Measurements from ENCODE around the gene PIMREG.

The PIMREG gene

DNA sequence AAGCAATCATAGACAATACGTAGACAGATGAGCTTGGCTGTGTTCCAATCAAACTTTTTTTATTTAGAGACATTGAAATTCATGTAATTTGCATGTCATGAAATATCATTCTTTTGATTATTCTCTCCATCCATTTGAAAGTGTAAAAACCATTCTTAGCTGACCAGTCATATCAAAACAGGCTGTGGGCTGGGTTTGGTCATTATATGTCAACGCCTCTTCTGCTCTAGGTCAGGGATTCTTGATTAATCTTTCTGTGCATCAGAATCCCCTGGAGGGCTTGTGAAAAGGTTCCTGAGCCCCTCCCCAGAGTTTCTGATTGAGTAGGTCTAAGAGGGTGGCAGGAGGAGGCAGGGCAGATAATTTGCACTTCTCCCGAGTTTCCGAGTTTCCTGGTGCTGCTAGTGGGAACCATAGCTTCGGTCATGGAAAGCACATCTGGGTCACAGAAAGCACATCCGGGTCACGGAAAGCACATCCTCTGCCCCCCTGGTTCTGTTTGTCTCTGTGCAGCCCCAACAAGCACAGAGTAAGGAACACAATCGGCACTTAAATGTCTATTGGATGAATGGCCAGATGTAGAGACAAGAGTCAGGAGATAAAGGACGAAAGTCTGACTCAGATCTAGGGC is 16.4 kb downstream of the PIMREG start:
- Histone ChIP-seq H3K36me3 (ENCODE audit: control insufficient read depth, insufficient read depth, low read length) (no peaks in the 10 kb centered on the region), H3K4me3 (ENCODE audit: insufficient read depth, low read depth, low read length, poor library complexity, severe bottlenecking) (no peak overlapping the region), H3K27ac (ENCODE audit: insufficient read depth, low read length, poor library complexity, severe bottlenecking) (no peak overlapping the region), H3K9me3 (ENCODE audit: control insufficient read depth, low read length) (no peaks in the 10 kb centered on the region), H3K4me1 (ENCODE audit: control insufficient read depth, insufficient read depth, low read length, poor library complexity, severe bottlenecking) (no peaks in the 10 kb centered on the region), H3K27me3 (replicated peaks; ENCODE audit: control insufficient read depth, insufficient read depth, low read length, poor library complexity, severe bottlenecking) (no peaks in the 10 kb centered on the region)
- DNase-seq = no peak

DNA sequence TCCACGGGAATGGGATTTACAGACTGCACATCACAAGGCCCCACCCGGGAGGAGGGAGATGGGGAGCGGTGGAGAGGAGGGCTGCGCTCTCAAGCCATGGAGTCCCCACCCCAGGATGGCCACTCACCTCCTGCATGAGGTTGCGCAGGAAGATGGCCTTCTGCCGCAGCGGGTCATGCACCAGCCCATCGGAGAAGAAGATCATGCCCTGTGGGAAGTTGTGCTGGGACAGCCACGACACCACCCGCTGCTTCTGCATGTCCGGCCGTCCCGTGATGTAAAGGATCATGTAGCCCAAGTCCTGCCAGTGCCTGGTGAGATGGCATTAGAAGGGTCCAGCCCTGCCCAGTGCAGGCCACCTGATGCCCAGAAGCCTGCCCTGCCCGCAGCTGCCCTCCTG is 17.0 kb downstream of the PIMREG start:
- no peak for DNase-seq
- no peaks in the 10 kb centered on the region for H3K27me3 ChIP-seq (replicated peaks; ENCODE audit: control insufficient read depth, insufficient read depth, low read length, poor library complexity, severe bottlenecking)
- no peaks in the 10 kb centered on the region for H3K9me3 ChIP-seq (ENCODE audit: control insufficient read depth, low read length)
- H3K36me3 ChIP-seq (ENCODE audit: control insufficient read depth, insufficient read depth, low read length) = no peaks in the 10 kb centered on the region
- no peak overlapping the region for H3K27ac ChIP-seq (ENCODE audit: insufficient read depth, low read length, poor library complexity, severe bottlenecking)
- H3K4me3 ChIP-seq (ENCODE audit: insufficient read depth, low read depth, low read length, poor library complexity, severe bottlenecking) = no peak overlapping the region
- no peaks in the 10 kb centered on the region for H3K4me1 ChIP-seq (ENCODE audit: control insufficient read depth, insufficient read depth, low read length, poor library complexity, severe bottlenecking)

DNA sequence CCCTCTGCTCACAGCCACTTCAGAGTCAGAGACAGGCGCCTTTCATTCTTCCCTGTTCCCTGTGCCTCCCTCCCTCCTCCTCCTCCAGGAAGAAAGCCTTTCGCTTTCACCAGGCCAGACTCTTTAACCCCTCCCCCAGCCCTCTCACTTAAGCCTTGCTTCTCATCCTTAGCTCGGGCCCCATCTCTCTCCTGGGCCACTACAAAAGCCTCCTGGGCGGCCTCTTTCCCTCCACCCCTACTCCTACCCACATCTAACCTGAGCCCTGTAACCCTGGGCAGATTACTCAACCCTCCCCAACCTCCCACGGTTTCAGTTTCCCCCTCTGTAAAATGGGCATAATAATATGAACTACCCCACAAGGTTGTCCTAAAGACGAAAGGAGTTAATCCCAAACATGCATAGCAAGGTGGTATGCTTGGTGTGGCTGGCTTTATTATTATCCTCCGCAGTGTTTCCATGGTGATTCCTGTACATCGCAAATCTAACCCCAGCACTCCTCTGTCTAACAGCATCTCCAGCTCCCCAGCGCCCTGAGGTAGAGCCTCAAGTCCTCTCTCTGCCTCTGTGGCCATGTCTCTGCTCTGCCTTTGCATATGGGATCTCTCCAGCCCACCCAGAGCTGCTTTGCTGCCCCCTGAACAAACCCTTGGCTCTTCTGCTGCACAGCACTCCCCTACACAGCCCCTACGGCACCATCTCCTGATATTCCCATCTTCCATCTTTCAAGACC is 17.7 kb downstream of the PIMREG start:
- no peak overlapping the region for H3K27ac ChIP-seq (ENCODE audit: insufficient read depth, low read length, poor library complexity, severe bottlenecking)
- H3K9me3 ChIP-seq (ENCODE audit: control insufficient read depth, low read length) = no peaks in the 10 kb centered on the region
- no peak overlapping the region for H3K4me3 ChIP-seq (ENCODE audit: insufficient read depth, low read depth, low read length, poor library complexity, severe bottlenecking)
- DNase-seq = no peak
- no peaks in the 10 kb centered on the region for H3K36me3 ChIP-seq (ENCODE audit: control insufficient read depth, insufficient read depth, low read length)
- no peaks in the 10 kb centered on the region for H3K4me1 ChIP-seq (ENCODE audit: control insufficient read depth, insufficient read depth, low read length, poor library complexity, severe bottlenecking)
- no peaks in the 10 kb centered on the region for H3K27me3 ChIP-seq (replicated peaks; ENCODE audit: control insufficient read depth, insufficient read depth, low read length, poor library complexity, severe bottlenecking)

DNA sequence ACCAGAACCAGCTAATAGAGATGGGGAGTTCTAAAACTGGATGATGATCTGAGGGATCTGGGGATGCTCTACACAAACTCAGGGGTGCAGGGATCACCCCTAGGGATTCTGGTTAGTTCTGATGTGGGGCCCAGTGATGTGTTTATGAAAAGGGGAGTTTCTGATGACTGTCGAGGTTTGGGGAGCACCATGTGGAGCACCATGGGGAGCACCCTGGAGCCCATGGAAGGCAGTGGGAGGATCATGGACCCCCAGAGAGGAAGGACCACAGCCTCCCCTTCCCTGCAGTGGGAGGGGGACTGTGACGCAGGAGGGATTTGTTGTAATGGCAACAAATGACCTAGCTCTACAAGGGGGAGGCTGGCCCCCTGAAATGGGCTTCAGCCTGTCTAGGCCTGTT is 18.4 kb downstream of the PIMREG start:
- Histone ChIP-seq H3K27ac (ENCODE audit: insufficient read depth, low read length, poor library complexity, severe bottlenecking) (no peak overlapping the region), H3K4me1 (ENCODE audit: control insufficient read depth, insufficient read depth, low read length, poor library complexity, severe bottlenecking) (no peaks in the 10 kb centered on the region), H3K36me3 (ENCODE audit: control insufficient read depth, insufficient read depth, low read length) (no peaks in the 10 kb centered on the region), H3K4me3 (ENCODE audit: insufficient read depth, low read depth, low read length, poor library complexity, severe bottlenecking) (no peak overlapping the region), H3K9me3 (ENCODE audit: control insufficient read depth, low read length) (no peaks in the 10 kb centered on the region), H3K27me3 (replicated peaks; ENCODE audit: control insufficient read depth, insufficient read depth, low read length, poor library complexity, severe bottlenecking) (no peaks in the 10 kb centered on the region)
- no peak for DNase-seq

DNA sequence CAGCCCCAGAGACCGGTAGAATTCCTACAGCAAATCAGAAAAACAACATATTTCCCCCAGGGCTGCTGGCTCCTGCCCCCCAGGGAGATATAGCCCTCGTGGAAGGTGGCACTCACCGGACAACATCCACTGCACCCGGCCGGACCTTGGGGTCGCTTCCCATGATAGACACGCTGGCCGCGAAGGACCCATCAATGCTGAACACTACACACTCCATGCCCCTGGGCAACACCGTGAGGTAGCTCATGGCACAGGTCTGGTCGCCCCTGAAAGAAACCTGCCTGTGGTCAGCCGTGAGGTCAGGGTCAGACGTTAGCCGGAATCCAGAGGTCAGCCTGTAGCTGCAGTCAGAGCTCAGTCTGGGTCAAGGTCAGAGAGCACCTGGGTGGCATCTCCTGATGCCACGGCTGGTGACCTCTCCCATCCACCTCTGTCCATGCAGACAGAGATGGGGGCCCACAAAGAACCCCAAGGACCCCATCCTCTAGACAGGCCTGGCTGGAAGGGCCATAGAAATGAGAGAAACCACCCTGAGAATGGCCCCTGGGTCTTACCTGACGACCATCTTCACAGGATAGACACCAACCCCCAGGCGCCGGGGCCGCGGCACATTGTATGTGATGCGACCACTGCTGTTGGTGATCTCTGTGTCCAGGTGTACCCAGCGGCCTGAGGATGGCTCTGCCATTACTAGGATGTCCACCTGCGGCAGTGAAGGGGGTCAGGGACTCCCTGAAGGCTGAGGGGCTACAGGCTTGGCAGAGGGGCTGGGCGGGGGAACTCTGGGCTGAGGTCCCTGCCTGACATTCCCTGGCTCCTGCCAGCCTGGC is 19.6 kb downstream of the PIMREG start:
- H3K4me3 ChIP-seq (ENCODE audit: insufficient read depth, low read depth, low read length, poor library complexity, severe bottlenecking) = no peak overlapping the region
- H3K27me3 ChIP-seq (replicated peaks; ENCODE audit: control insufficient read depth, insufficient read depth, low read length, poor library complexity, severe bottlenecking) = no peaks in the 10 kb centered on the region
- H3K9me3 ChIP-seq (ENCODE audit: control insufficient read depth, low read length) = no peaks in the 10 kb centered on the region
- no peaks in the 10 kb centered on the region for H3K36me3 ChIP-seq (ENCODE audit: control insufficient read depth, insufficient read depth, low read length)
- H3K4me1 ChIP-seq (ENCODE audit: control insufficient read depth, insufficient read depth, low read length, poor library complexity, severe bottlenecking) = no peaks in the 10 kb centered on the region
- H3K27ac ChIP-seq (ENCODE audit: insufficient read depth, low read length, poor library complexity, severe bottlenecking) = no peak overlapping the region
- DNase-seq = no peak

DNA sequence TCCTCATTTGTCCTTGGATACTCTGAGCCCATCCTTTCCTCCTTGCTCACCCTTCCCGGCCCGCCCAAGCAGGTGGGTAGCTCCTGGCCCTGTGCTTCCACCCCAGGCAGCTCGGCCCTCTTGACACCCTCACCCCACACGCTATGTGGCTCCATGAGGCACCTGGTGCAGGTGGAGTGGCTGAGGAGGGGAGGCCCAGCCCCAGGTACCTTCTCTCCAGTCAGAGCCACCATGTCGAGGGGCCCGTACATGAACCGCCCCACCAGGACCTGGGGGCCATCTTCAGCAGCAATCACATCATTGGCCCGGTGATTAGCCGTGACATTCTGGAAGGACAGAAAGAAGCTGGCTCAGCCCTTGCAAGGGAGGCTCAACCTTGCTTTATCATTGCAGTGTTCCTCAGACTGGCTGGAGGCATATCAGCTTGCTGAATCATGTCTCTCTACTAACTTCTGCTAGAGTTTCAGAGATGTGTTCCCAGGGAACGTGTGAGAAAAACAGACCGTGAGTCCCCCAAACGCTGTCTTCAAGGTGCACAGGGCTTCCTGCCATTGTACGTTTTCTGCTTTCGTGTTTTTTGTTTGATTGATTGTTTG is 20.3 kb downstream of the PIMREG start:
- Histone ChIP-seq H3K27me3 (replicated peaks; ENCODE audit: control insufficient read depth, insufficient read depth, low read length, poor library complexity, severe bottlenecking) (no peaks in the 10 kb centered on the region), H3K4me3 (ENCODE audit: insufficient read depth, low read depth, low read length, poor library complexity, severe bottlenecking) (no peak overlapping the region), H3K27ac (ENCODE audit: insufficient read depth, low read length, poor library complexity, severe bottlenecking) (no peak overlapping the region), H3K4me1 (ENCODE audit: control insufficient read depth, insufficient read depth, low read length, poor library complexity, severe bottlenecking) (no peaks in the 10 kb centered on the region), H3K9me3 (ENCODE audit: control insufficient read depth, low read length) (no peaks in the 10 kb centered on the region), H3K36me3 (ENCODE audit: control insufficient read depth, insufficient read depth, low read length) (no peaks in the 10 kb centered on the region)
- DNase-seq = no peak

DNA sequence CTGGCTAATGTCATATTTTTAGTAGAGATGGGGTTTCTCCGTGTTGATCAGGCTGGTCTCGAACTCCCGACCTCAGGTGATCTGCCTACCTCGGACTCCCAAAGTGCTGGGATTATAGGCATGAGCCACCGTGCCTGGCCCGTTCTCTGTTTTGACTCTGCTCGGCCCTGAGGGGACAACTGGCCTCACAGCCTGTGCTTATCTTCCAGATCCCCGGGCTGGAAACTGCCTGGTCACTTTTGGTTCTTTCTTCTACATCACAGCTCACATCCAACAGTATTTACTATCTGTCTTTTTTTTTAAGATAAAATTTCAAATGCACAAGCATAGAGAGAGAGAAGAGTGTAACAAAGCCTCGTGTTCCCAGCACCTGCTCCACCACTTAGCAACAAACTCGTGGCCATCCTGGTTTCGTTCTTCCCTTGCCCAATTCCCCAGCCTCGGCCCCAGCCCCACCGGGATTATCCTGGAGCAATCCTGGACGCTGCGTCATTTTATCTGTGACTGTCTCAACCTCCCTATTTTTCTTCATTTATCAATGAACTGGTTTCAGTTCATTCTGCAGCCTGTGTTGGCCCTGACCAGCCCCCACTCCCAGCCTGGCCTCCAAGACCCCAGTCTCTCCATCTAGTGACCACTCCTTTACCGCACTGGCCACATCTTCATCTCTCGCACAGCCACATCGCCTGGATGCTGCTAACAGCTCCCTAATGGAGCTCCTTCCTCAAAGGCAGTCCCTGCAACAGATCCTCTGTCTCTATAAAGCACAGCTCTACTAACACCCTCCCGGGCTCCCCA is 21.1 kb downstream of the PIMREG start:
- H3K27me3 ChIP-seq (replicated peaks; ENCODE audit: control insufficient read depth, insufficient read depth, low read length, poor library complexity, severe bottlenecking) = no peaks in the 10 kb centered on the region
- DNase-seq = no peak
- no peaks in the 10 kb centered on the region for H3K9me3 ChIP-seq (ENCODE audit: control insufficient read depth, low read length)
- no peaks in the 10 kb centered on the region for H3K4me1 ChIP-seq (ENCODE audit: control insufficient read depth, insufficient read depth, low read length, poor library complexity, severe bottlenecking)
- no peak overlapping the region for H3K4me3 ChIP-seq (ENCODE audit: insufficient read depth, low read depth, low read length, poor library complexity, severe bottlenecking)
- H3K27ac ChIP-seq (ENCODE audit: insufficient read depth, low read length, poor library complexity, severe bottlenecking) = no peak overlapping the region
- H3K36me3 ChIP-seq (ENCODE audit: control insufficient read depth, insufficient read depth, low read length) = no peaks in the 10 kb centered on the region

DNA sequence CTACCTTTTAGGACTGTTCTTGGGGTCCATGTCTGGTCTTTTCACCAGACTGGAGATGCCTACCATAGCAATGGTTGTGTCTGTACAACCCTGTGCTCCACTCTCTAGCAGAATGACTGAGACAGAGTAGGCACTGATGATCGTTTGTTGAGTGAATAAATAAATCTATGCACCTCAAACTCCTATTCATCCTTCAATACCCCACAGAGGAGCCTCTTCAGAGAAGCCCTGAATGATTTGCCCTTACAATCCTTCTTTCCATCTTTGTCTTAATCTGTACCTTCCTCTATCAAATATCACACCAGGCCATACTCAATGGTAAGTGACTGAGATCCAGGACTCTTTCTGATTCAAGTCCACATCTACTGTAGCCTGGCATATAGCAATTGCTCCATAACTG is 23.3 kb downstream of the PIMREG start:
- H3K9me3 ChIP-seq (ENCODE audit: control insufficient read depth, low read length) = no peaks in the 10 kb centered on the region
- H3K4me1 ChIP-seq (ENCODE audit: control insufficient read depth, insufficient read depth, low read length, poor library complexity, severe bottlenecking) = no peaks in the 10 kb centered on the region
- no peak overlapping the region for H3K27ac ChIP-seq (ENCODE audit: insufficient read depth, low read length, poor library complexity, severe bottlenecking)
- H3K4me3 ChIP-seq (ENCODE audit: insufficient read depth, low read depth, low read length, poor library complexity, severe bottlenecking) = no peak overlapping the region
- H3K27me3 ChIP-seq (replicated peaks; ENCODE audit: control insufficient read depth, insufficient read depth, low read length, poor library complexity, severe bottlenecking) = no peaks in the 10 kb centered on the region
- DNase-seq = no peak
- no peaks in the 10 kb centered on the region for H3K36me3 ChIP-seq (ENCODE audit: control insufficient read depth, insufficient read depth, low read length)

DNA sequence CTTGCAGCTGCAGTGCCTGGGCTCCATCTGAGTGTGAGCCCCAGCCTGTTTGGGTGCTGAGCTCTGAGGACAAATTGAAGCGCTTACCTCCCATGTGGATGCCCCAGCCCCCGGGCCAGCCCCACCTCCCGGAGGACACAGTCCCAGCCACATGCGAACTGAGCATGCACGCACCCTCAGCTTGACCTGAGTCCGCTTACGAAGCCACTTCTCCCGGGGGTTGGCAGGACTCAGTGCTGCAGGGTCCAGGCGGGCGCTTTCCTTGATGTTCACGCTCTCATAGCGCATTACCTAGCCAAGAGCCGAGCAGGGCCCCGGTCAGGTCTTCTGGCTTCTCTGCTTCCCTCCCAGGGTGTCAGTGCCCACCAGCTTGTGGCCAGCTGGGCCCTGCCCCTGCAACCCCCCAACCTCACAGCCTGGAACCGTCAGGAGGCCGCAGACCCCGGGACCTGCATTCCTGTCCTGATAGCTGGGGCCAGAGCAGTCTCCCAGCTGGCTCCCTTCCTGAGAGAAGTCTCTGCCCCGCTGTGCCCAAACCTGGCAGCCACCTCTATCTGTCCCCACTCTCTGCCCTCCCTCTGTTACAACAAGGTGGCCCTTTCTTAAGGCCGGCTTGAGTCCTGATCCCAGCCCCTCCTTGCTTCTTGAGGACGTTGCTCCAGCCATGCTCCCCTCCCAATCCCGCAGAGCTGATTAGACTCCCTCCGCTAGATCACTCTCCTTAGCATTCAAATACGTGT is 24.0 kb downstream of the PIMREG start:
- Histone ChIP-seq H3K27me3 (replicated peaks; ENCODE audit: control insufficient read depth, insufficient read depth, low read length, poor library complexity, severe bottlenecking) (no peaks in the 10 kb centered on the region), H3K4me1 (ENCODE audit: control insufficient read depth, insufficient read depth, low read length, poor library complexity, severe bottlenecking) (no peaks in the 10 kb centered on the region), H3K4me3 (ENCODE audit: insufficient read depth, low read depth, low read length, poor library complexity, severe bottlenecking) (no peak overlapping the region), H3K9me3 (ENCODE audit: control insufficient read depth, low read length) (no peaks in the 10 kb centered on the region), H3K36me3 (ENCODE audit: control insufficient read depth, insufficient read depth, low read length) (no peaks in the 10 kb centered on the region), H3K27ac (ENCODE audit: insufficient read depth, low read length, poor library complexity, severe bottlenecking) (no peak overlapping the region)
- no peak for DNase-seq

Measured in effector memory CD4-positive, alpha-beta T cell (primary cell).